Measurements from ENCODE around the gene EIF3F.

Gene EIF3F

GRCh38 chr11:7994581-7995278 lies 7.6 kb downstream of the EIF3F start:
- no peak for FAIRE-seq

- no peak for FAIRE-seq
These were observed 12.7 kb downstream of the EIF3F start for GRCh38 chr11:7999795-8000194.

GRCh38 chr11:8000390-8000789 lies 13.3 kb downstream of the EIF3F start:
- no peak for FAIRE-seq

GRCh38 chr11:8002676-8003075 lies 15.5 kb downstream of the EIF3F start:
- FAIRE-seq, result no peak

GRCh38 chr11:8003187-8003586 lies 16.1 kb downstream of the EIF3F start:
- FAIRE-seq, result no peak

- no peak for FAIRE-seq
These were observed 16.9 kb downstream of the EIF3F start for GRCh38 chr11:8004008-8004407.

- no peak for FAIRE-seq
These were observed 18.4 kb downstream of the EIF3F start for GRCh38 chr11:8005556-8005955.

GRCh38 chr11:8006349-8006977 lies 19.3 kb downstream of the EIF3F start:
- no peak for FAIRE-seq

- FAIRE-seq, result no peak
These were observed 21.1 kb downstream of the EIF3F start for GRCh38 chr11:8008212-8008611.

- no peak for FAIRE-seq
These were observed 22.7 kb downstream of the EIF3F start for GRCh38 chr11:8009856-8010255.

GRCh38 chr11:8011371-8011770 lies 24.2 kb downstream of the EIF3F start:
- FAIRE-seq, result no peak

- FAIRE-seq, result no peak
These were observed 24.9 kb downstream of the EIF3F start for GRCh38 chr11:8011981-8012444.

GRCh38 chr11:8013833-8014232 lies 26.7 kb downstream of the EIF3F start:
- FAIRE-seq, result no peak

- FAIRE-seq, result no peak
These were observed 28.7 kb downstream of the EIF3F start for GRCh38 chr11:8015753-8016239.

GRCh38 chr11:8016440-8016839 lies 29.3 kb downstream of the EIF3F start:
- FAIRE-seq, result no peak

- no peak for FAIRE-seq
These were observed 29.9 kb downstream of the EIF3F start for GRCh38 chr11:8017071-8017470.

GRCh38 chr11:8017894-8018483 lies 30.9 kb downstream of the EIF3F start:
- FAIRE-seq, result no peak

- no peak for FAIRE-seq
These were observed 31.6 kb downstream of the EIF3F start for GRCh38 chr11:8018484-8019313.

GRCh38 chr11:8019314-8020243 lies 32.4 kb downstream of the EIF3F start:
- FAIRE-seq, result no peak

- no peak for FAIRE-seq
These were observed 33.1 kb downstream of the EIF3F start for GRCh38 chr11:8020244-8020597.

GRCh38 chr11:8021920-8022319 lies 34.8 kb downstream of the EIF3F start:
- no peak for FAIRE-seq

GRCh38 chr11:8022876-8023275 lies 35.7 kb downstream of the EIF3F start:
- FAIRE-seq, result no peak
